ENCODE results near the gene PRKCZ. TPM values are rescaled to one million over a fixed set of nuclear protein-coding genes. Genes with fewer than 3 reads are reported as not detected.

Gene PRKCZ
- total and polyA plus RNA-seq, 5 experiments from 2014 or later = 7.8 to 33.9 (median 11.3) TPM

- H3K4me3 Mint-ChIP-seq = peak overlapping the region in 4 of 10 donors; percentile 14 to 55 (median 20)
- no peaks in the 10 kb centered on the region for H3K27me3 Mint-ChIP-seq
- DNase-seq (no peak), ATAC-seq (no peak)
- H3K9me3 Mint-ChIP-seq = no peaks in the 10 kb centered on the region
- POLR2A ChIA-PET = interaction anchor here (1.3 to 24.5 kb wide), 2 partner anchors 13 to 17 kb away, joined by 6 to 303 read pairs; partner anchors contain the start of gene SKI
- H3K27ac Mint-ChIP-seq = peak overlapping the region in 1 of 10 donors; percentile 13
- H3K36me3 Mint-ChIP-seq = no peaks in the 10 kb centered on the region
- H3K4me1 Mint-ChIP-seq = peaks cover 0 to 5% (median 2%) of the 10 kb centered on the region in 4 donors
Measured at GRCh38 chr1:2212274-2212531, 162.0 kb downstream of the PRKCZ start.

- peak overlapping the region in 3 of 10 donors; percentile 29 to 81 (median 40) for H3K27ac Mint-ChIP-seq
- H3K4me1 Mint-ChIP-seq = peaks cover 0 to 5% (median 2%) of the 10 kb centered on the region in 4 donors
- no peaks in the 10 kb centered on the region for H3K27me3 Mint-ChIP-seq
- H3K4me3 Mint-ChIP-seq = peak overlapping the region in 5 of 10 donors; percentile 24 to 55 (median 41)
- DNase-seq (peak in 9 of 10 donors; percentile 39 to 84 (median 67)), ATAC-seq (peak; percentile 85 to 87)
- no peaks in the 10 kb centered on the region for H3K36me3 Mint-ChIP-seq
- POLR2A ChIA-PET = interaction anchor here (1.3 to 24.5 kb wide), 2 partner anchors 14 to 17 kb away, joined by 6 to 303 read pairs; partner anchors contain the start of gene SKI
- no peaks in the 10 kb centered on the region for H3K9me3 Mint-ChIP-seq
Measured at GRCh38 chr1:2212532-2213491, 162.6 kb downstream of the PRKCZ start.

- peaks cover 0 to 6% (median 2%) of the 10 kb centered on the region in 4 donors for H3K4me1 Mint-ChIP-seq
- H3K36me3 Mint-ChIP-seq = no peaks in the 10 kb centered on the region
- peaks cover 0 to under 1% (median 0%) of the 10 kb centered on the region in 9 donors for H3K9me3 Mint-ChIP-seq
- no peaks in the 10 kb centered on the region for H3K27me3 Mint-ChIP-seq
- DNase-seq (no peak), ATAC-seq (no peak)
- H3K4me3 Mint-ChIP-seq = peak overlapping the region in 2 of 10 donors; percentile 26 to 55
- H3K27ac Mint-ChIP-seq = peak overlapping the region in 1 of 10 donors; percentile 32
- POLR2A ChIA-PET = interaction anchor here (24.5 kb wide), 1 partner anchor 16 kb away, joined by 303 read pairs; the partner anchor contains the start of gene SKI
Measured at GRCh38 chr1:2213576-2214505, 163.6 kb downstream of the PRKCZ start.

DNA sequence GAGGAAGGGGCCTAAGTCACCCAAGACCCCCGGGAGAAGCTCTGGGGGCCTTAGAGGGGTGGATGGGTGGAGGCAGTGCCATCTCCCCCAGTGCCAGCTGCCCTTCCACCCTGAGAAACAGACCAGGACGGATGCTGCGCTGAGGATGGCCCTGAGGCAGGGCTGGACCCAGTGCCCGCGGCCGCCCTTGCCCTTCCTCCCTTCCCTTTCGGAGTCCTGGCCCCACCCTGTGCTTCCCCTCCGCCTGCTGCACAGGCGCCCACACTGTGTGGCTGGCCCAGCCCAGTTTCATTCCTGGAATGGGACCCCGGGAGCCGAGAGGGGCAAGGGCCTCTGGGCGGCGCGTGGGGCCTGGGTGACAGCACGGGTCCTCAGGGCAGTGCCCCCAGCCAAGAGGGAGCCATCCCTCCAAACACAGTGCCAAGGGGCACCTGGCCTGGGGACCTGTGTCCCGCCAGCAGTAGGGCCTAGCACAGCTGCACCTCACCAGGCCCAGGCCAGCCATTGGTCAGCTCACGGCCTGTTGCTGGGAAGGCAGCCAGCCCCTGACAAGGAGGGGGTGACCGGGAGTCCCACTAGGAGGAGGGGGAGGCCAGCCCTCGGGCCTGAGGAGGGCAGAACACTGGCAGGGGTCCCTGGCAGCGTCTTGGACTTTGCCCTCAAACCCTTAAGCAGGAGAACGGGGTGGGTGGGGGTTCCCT is 164.5 kb downstream of the PRKCZ start:
- H3K4me1 Mint-ChIP-seq = peaks cover 0 to 6% (median 2%) of the 10 kb centered on the region in 4 donors
- no peaks in the 10 kb centered on the region for H3K27me3 Mint-ChIP-seq
- H3K27ac Mint-ChIP-seq = no peak overlapping the region
- peaks cover 0 to 5% (median 0%) of the 10 kb centered on the region in 9 donors for H3K9me3 Mint-ChIP-seq
- ATAC-seq = no peak
- H3K36me3 Mint-ChIP-seq = no peaks in the 10 kb centered on the region
- no peak for DNase-seq
- H3K4me3 Mint-ChIP-seq = no peak overlapping the region
- POLR2A ChIA-PET = interaction anchor here (24.5 kb wide), 1 partner anchor 15 kb away, joined by 303 read pairs; the partner anchor contains the start of gene SKI

GRCh38 chr1:2215329-2215728 is 165.1 kb downstream of the PRKCZ start:
- H3K27me3 Mint-ChIP-seq = no peaks in the 10 kb centered on the region
- POLR2A ChIA-PET = interaction anchor here (1.5 kb wide), 1 partner anchor 9 kb away, joined by 3 read pairs; no protein-coding TSS in a partner anchor
- ATAC-seq (no peak), DNase-seq (no peak)
- peaks cover 0 to 6% (median 2%) of the 10 kb centered on the region in 4 donors for H3K4me1 Mint-ChIP-seq
- H3K27ac Mint-ChIP-seq = no peak overlapping the region
- H3K9me3 Mint-ChIP-seq = peaks cover 0 to 5% (median 0%) of the 10 kb centered on the region in 9 donors
- H3K36me3 Mint-ChIP-seq = no peaks in the 10 kb centered on the region
- H3K4me3 Mint-ChIP-seq = no peak overlapping the region

GRCh38 chr1:2215909-2216766 is 165.9 kb downstream of the PRKCZ start:
- Mint-ChIP-seq H3K4me1 (peaks cover 0 to 6% (median 2%) of the 10 kb centered on the region in 4 donors), H3K36me3 (no peaks in the 10 kb centered on the region), H3K9me3 (peaks cover 0 to 5% (median 0%) of the 10 kb centered on the region in 9 donors), H3K27ac (no peak overlapping the region), H3K27me3 (no peaks in the 10 kb centered on the region), H3K4me3 (no peak overlapping the region)
- no peak for DNase-seq
- no peak for ATAC-seq
- POLR2A ChIA-PET = interaction anchor here (1.2 to 1.5 kb wide), 2 partner anchors 9 to 13 kb away, joined by 3 read pairs; no protein-coding TSS in a partner anchor

DNA sequence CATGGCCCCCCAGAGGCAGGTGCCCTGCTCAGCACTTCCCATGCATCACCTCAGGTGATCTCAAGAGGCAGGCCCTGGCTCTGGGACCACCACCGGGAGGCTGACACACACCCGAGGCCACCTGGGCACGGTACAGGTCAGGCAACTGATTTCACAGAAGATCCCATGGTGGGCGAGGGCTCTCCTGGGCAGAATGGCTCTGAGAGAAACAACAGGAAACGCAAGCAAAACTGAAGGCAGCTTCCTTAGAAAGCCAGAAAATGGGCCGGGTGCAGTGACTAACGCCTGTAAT is 166.5 kb downstream of the PRKCZ start:
- DNase-seq (no peak), ATAC-seq (no peak)
- Mint-ChIP-seq H3K4me1 (peaks cover 0 to 6% (median 2%) of the 10 kb centered on the region in 4 donors), H3K36me3 (no peaks in the 10 kb centered on the region), H3K27me3 (no peaks in the 10 kb centered on the region), H3K9me3 (peaks cover 0 to 5% (median 0%) of the 10 kb centered on the region in 9 donors), H3K27ac (no peak overlapping the region), H3K4me3 (no peak overlapping the region)
- POLR2A ChIA-PET = interaction anchor here (1.1 to 1.5 kb wide), 3 partner anchors 8 to 97 kb away, joined by 3 read pairs; no protein-coding TSS in a partner anchor

DNA sequence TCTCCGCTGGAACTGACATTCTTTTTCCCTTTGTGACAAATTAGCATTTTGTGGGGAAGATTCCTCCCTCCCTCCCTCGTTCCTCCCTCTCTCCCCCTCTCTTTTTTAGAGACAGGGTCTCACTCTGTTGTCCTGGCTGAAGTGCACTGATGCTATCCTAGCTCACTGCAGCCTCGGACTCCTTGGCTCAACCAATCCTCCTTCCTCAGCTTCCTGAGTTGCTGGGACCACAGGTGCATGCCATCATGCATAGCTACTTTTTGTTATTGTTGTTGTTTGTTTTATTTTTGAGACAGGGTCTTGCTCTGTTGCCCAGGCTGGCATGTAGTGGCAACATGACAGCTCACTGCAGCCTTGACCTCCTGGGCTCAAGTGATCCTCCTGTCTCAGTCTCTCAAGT is 171.1 kb downstream of the PRKCZ start:
- POLR2A ChIA-PET = no interaction called here
- no peaks in the 10 kb centered on the region for H3K27me3 Mint-ChIP-seq

GRCh38 chr1:2224170-2224584 is 174.0 kb downstream of the PRKCZ start:
- H3K36me3 Mint-ChIP-seq = no peaks in the 10 kb centered on the region
- H3K27me3 Mint-ChIP-seq = no peaks in the 10 kb centered on the region
- POLR2A ChIA-PET = interaction anchor here (0.9 to 20.9 kb wide), 3 partner anchors 8 to 27 kb away, joined by 3 to 388 read pairs (median 303); partner anchors contain the start of gene FAAP20
- H3K4me1 Mint-ChIP-seq = peaks cover 2 to 13% (median 6%) of the 10 kb centered on the region in 4 donors
- H3K27ac Mint-ChIP-seq = peak overlapping the region in 2 of 10 donors; percentile 20 to 37
- H3K9me3 Mint-ChIP-seq = peaks cover 0 to 1% (median 0%) of the 10 kb centered on the region in 9 donors
- H3K4me3 Mint-ChIP-seq = no peak overlapping the region
- DNase-seq (no peak), ATAC-seq (no peak)

More for the DNA sequence above, 171.1 kb downstream of the PRKCZ start:
- Mint-ChIP-seq H3K9me3 (peaks cover 0 to 5% (median 0%) of the 10 kb centered on the region in 9 donors), H3K27ac (peak overlapping the region in 3 of 10 donors; percentile 11 to 71 (median 61)), H3K4me1 (peaks cover 2 to 9% (median 3%) of the 10 kb centered on the region in 4 donors), H3K36me3 (no peaks in the 10 kb centered on the region), H3K4me3 (no peak overlapping the region)
- no peak for ATAC-seq
- DNase-seq = no peak

GRCh38 chr1:2224631-2225428 is 174.6 kb downstream of the PRKCZ start:
- ATAC-seq (no peak), DNase-seq (no peak)
- Mint-ChIP-seq H3K36me3 (no peaks in the 10 kb centered on the region), H3K4me1 (peaks cover 2 to 16% (median 6%) of the 10 kb centered on the region in 4 donors), H3K4me3 (peak overlapping the region in 1 of 10 donors; percentile 38), H3K27me3 (no peaks in the 10 kb centered on the region), H3K9me3 (no peaks in the 10 kb centered on the region), H3K27ac (peak overlapping the region in 4 of 10 donors; percentile 20 to 75 (median 65))
- POLR2A ChIA-PET = interaction anchor here (0.7 to 20.9 kb wide), 5 partner anchors 9 to 197 kb away, joined by 3 to 388 read pairs (median 3); partner anchors contain the start of gene FAAP20

Measured in naive thymus-derived CD8-positive, alpha-beta T cell (primary cell).